ENCODE results near the gene NCKAP1. TPM values are rescaled to one million over a fixed set of nuclear protein-coding genes. Genes with fewer than 3 reads are reported as not detected.

Gene NCKAP1
- total RNA-seq, 1 experiment from 2014 or later: 173 TPM

GRCh38 chr2:183072177-183072576, 33.9 kb upstream of the NCKAP1 start (continued):
- TF ChIP-seq USF2 (CRISPR knock-in tag; IDR thresholded peaks at IDR 0.05): no peak
- TF ChIP-seq NR3C1 (CRISPR knock-in tag; conservative IDR thresholded peaks at IDR 0.05; ENCODE audit: low read depth): no peak
- no peak for TF ChIP-seq ZNF416 (CRISPR knock-in tag; IDR thresholded peaks at IDR 0.05)
- TF ChIP-seq ATF3 (CRISPR knock-in tag; conservative IDR thresholded peaks at IDR 0.05): no peak

- DNase-seq (ENCODE audit: low spot score): peak; percentile 88
- Mint-ChIP-seq H3K36me3 (peaks cover 9% of the 10 kb centered on the region), H3K4me1 (peaks cover 8% of the 10 kb centered on the region), H3K9me3 (peaks cover 12% of the 10 kb centered on the region), H3K27me3 (ENCODE audit: low read depth) (peaks cover 3% of the 10 kb centered on the region), H3K27ac (no peak overlapping the region), H3K4me3 (peak overlapping the region; percentile 30)
- POLR2A ChIA-PET: interaction anchor here (0.6 to 1.1 kb wide), 4 partner anchors 48 to 194 kb away, joined by 3 to 6 read pairs (median 4); no protein-coding TSS in a partner anchor
- TF ChIP-seq ZNF263 (CRISPR knock-in tag; IDR thresholded peaks at IDR 0.05; ENCODE audit: low read depth): no peak
- TF ChIP-seq IRF1 (CRISPR knock-in tag; IDR thresholded peaks at IDR 0.05): no peak
- no peak for TF ChIP-seq ZNF423 (CRISPR knock-in tag; IDR thresholded peaks at IDR 0.05)
- no peak for TF ChIP-seq ZNF396 (CRISPR knock-in tag; IDR thresholded peaks at IDR 0.05; ENCODE audit: borderline replicate concordance)
- TF ChIP-seq PRDM15 (CRISPR knock-in tag; IDR thresholded peaks at IDR 0.05): no peak
- peak; percentile 61 for TF ChIP-seq MAX (CRISPR knock-in tag; IDR thresholded peaks at IDR 0.05)
- no peak for TF ChIP-seq ZNF121 (CRISPR knock-in tag; IDR thresholded peaks at IDR 0.05)
- TF ChIP-seq FOXP4 (CRISPR knock-in tag; IDR thresholded peaks at IDR 0.05): 0 out of 2 replicates have a peak, but pooled peaks have one; percentile 23
- TF ChIP-seq FOXP1 (CRISPR knock-in tag; IDR thresholded peaks at IDR 0.05; ENCODE audit: borderline replicate concordance): peak; percentile 88; the same call in 1 of the 2 replicates
- TF ChIP-seq ZNF317 (CRISPR knock-in tag; IDR thresholded peaks at IDR 0.05; ENCODE audit: borderline replicate concordance, low read depth): no peak
- TF ChIP-seq ETV6 (CRISPR knock-in tag; IDR thresholded peaks at IDR 0.05): no peak
- no peak for TF ChIP-seq EMX1 (CRISPR knock-in tag; IDR thresholded peaks at IDR 0.05)
- TF ChIP-seq FOXK1 (CRISPR knock-in tag; IDR thresholded peaks at IDR 0.05): 0 out of 2 replicates have a peak, but pooled peaks have one; percentile 21
- TF ChIP-seq CTCF (IDR thresholded peaks at IDR 0.05): peak; percentile 28; the same call in 1 of the 2 replicates
- peak; percentile 58; the same call in 1 of the 2 replicates for TF ChIP-seq SP1 (CRISPR knock-in tag; conservative IDR thresholded peaks at IDR 0.05)
- TF ChIP-seq TEAD1 (CRISPR knock-in tag; IDR thresholded peaks at IDR 0.05): peak; percentile 81; the same call in 1 of the 2 replicates
- CTCF ChIA-PET: interaction anchor here (0.7 to 3.8 kb wide), 26 partner anchors 8 to 308 kb away, joined by 3 to 27 read pairs (median 4); partner anchors contain the start of genes DUSP19, FRZB and NUP35
- peak; percentile 93 for ATAC-seq
Measured at GRCh38 chr2:183070942-183071844, 32.9 kb upstream of the NCKAP1 start.

Measured in WTC11 (cell line).